ENCODE results near the gene LOXL1. TPM values are rescaled to one million over a fixed set of nuclear protein-coding genes. Genes with fewer than 3 reads are reported as not detected.

The LOXL1 gene
- polyA plus RNA-seq, 3 donors from 2014 or later, result 0.98 to 1.1 TPM; not detected in 1

GRCh38 chr15:73983211-73983727 lies 57.0 kb downstream of the LOXL1 start:
- DNase-seq, result no peak
- Mint-ChIP-seq H3K4me1 (no peaks in the 10 kb centered on the region), H3K4me3 (no peak overlapping the region), H3K9me3 (no peaks in the 10 kb centered on the region), H3K36me3 (peaks cover 9 to 21% (median 16%) of the 10 kb centered on the region in 3 donors), H3K27ac (no peak overlapping the region), H3K27me3 (ENCODE audit: low read depth in 3 of 3) (peaks cover 0 to 10% (median 0%) of the 10 kb centered on the region in 3 donors)

GRCh38 chr15:73983773-73984172 lies 57.5 kb downstream of the LOXL1 start:
- Mint-ChIP-seq H3K36me3 (peaks cover 9 to 21% (median 16%) of the 10 kb centered on the region in 3 donors), H3K4me3 (no peak overlapping the region), H3K27ac (no peak overlapping the region), H3K9me3 (no peaks in the 10 kb centered on the region), H3K27me3 (ENCODE audit: low read depth in 3 of 3) (peaks cover 0 to 6% (median 0%) of the 10 kb centered on the region in 3 donors), H3K4me1 (no peaks in the 10 kb centered on the region)
- DNase-seq, result no peak

GRCh38 chr15:73984208-73984979 lies 58.1 kb downstream of the LOXL1 start:
- Mint-ChIP-seq H3K36me3 (peaks cover 9 to 21% (median 16%) of the 10 kb centered on the region in 3 donors), H3K27ac (no peak overlapping the region), H3K27me3 (ENCODE audit: low read depth in 3 of 3) (peaks cover 0 to 2% (median 0%) of the 10 kb centered on the region in 3 donors), H3K9me3 (no peaks in the 10 kb centered on the region), H3K4me3 (no peak overlapping the region), H3K4me1 (no peaks in the 10 kb centered on the region)
- no peak for DNase-seq

GRCh38 chr15:73985101-73985873 lies 59.0 kb downstream of the LOXL1 start:
- Mint-ChIP-seq H3K4me3 (no peak overlapping the region), H3K9me3 (no peaks in the 10 kb centered on the region), H3K4me1 (no peaks in the 10 kb centered on the region), H3K36me3 (peaks cover 9 to 21% (median 16%) of the 10 kb centered on the region in 3 donors), H3K27ac (no peak overlapping the region), H3K27me3 (ENCODE audit: low read depth in 3 of 3) (peaks cover 0 to 2% (median 0%) of the 10 kb centered on the region in 3 donors)
- no peak for DNase-seq

- H3K4me3 Mint-ChIP-seq, result no peak overlapping the region
- H3K9me3 Mint-ChIP-seq, result no peaks in the 10 kb centered on the region
- DNase-seq, result no peak
- H3K4me1 Mint-ChIP-seq, result peaks cover 2% of the 10 kb centered on the region in 2 donors
- no peak overlapping the region for H3K27ac Mint-ChIP-seq
- peaks cover 0 to 2% (median 2%) of the 10 kb centered on the region in 3 donors for H3K27me3 Mint-ChIP-seq (ENCODE audit: low read depth in 3 of 3)
- H3K36me3 Mint-ChIP-seq, result peaks cover 9 to 21% (median 16%) of the 10 kb centered on the region in 3 donors
These were observed 60.0 kb downstream of the LOXL1 start for GRCh38 chr15:73986055-73986775.

- Mint-ChIP-seq H3K27me3 (ENCODE audit: low read depth in 3 of 3) (peaks cover 0 to 2% (median 2%) of the 10 kb centered on the region in 3 donors), H3K4me1 (peaks cover 4 to 7% of the 10 kb centered on the region in 2 donors), H3K9me3 (no peaks in the 10 kb centered on the region), H3K4me3 (no peak overlapping the region), H3K36me3 (peaks cover 9 to 21% (median 16%) of the 10 kb centered on the region in 3 donors), H3K27ac (no peak overlapping the region)
- DNase-seq, result no peak
These were observed 60.5 kb downstream of the LOXL1 start for GRCh38 chr15:73986776-73987056.

GRCh38 chr15:73987250-73987649 lies 61.0 kb downstream of the LOXL1 start:
- Mint-ChIP-seq H3K9me3 (no peaks in the 10 kb centered on the region), H3K4me1 (peaks cover 5 to 8% of the 10 kb centered on the region in 2 donors), H3K36me3 (peaks cover 9 to 18% (median 16%) of the 10 kb centered on the region in 3 donors), H3K27ac (no peak overlapping the region), H3K27me3 (ENCODE audit: low read depth in 3 of 3) (peaks cover 0 to 2% (median 2%) of the 10 kb centered on the region in 3 donors), H3K4me3 (no peak overlapping the region)
- DNase-seq, result no peak

GRCh38 chr15:73987681-73988444 lies 61.6 kb downstream of the LOXL1 start:
- Mint-ChIP-seq H3K36me3 (peaks cover 9 to 18% (median 16%) of the 10 kb centered on the region in 3 donors), H3K27me3 (ENCODE audit: low read depth in 3 of 3) (peaks cover 0 to 2% (median 2%) of the 10 kb centered on the region in 3 donors), H3K9me3 (no peaks in the 10 kb centered on the region), H3K27ac (no peak overlapping the region), H3K4me3 (no peak overlapping the region), H3K4me1 (peaks cover 11 to 14% of the 10 kb centered on the region in 2 donors)
- DNase-seq, result no peak

GRCh38 chr15:73988445-73988969 lies 62.2 kb downstream of the LOXL1 start:
- no peak overlapping the region for H3K4me3 Mint-ChIP-seq
- H3K36me3 Mint-ChIP-seq, result peaks cover 9 to 18% (median 16%) of the 10 kb centered on the region in 3 donors
- DNase-seq, result no peak
- H3K27ac Mint-ChIP-seq, result no peak overlapping the region
- H3K9me3 Mint-ChIP-seq, result no peaks in the 10 kb centered on the region
- peaks cover 13 to 17% of the 10 kb centered on the region in 2 donors for H3K4me1 Mint-ChIP-seq
- H3K27me3 Mint-ChIP-seq (ENCODE audit: low read depth in 3 of 3), result peaks cover 0 to 2% (median 2%) of the 10 kb centered on the region in 3 donors

- Mint-ChIP-seq H3K36me3 (peaks cover 5 to 15% (median 13%) of the 10 kb centered on the region in 3 donors), H3K4me3 (no peak overlapping the region), H3K27ac (no peak overlapping the region), H3K9me3 (no peaks in the 10 kb centered on the region), H3K4me1 (peaks cover 20 to 24% of the 10 kb centered on the region in 2 donors), H3K27me3 (ENCODE audit: low read depth in 3 of 3) (peaks cover 0 to 2% (median under 1%) of the 10 kb centered on the region in 3 donors)
- DNase-seq, result no peak
These were observed 62.9 kb downstream of the LOXL1 start for GRCh38 chr15:73989001-73989798.

- peaks cover 4 to 12% (median 11%) of the 10 kb centered on the region in 3 donors for H3K36me3 Mint-ChIP-seq
- H3K9me3 Mint-ChIP-seq, result no peaks in the 10 kb centered on the region
- DNase-seq, result no peak
- H3K27me3 Mint-ChIP-seq (ENCODE audit: low read depth in 3 of 3), result peaks cover 2 to 4% (median 2%) of the 10 kb centered on the region in 3 donors
- H3K27ac Mint-ChIP-seq, result peak overlapping the region in 1 of 6 donors; percentile 55
- H3K4me3 Mint-ChIP-seq, result peak overlapping the region in 3 of 5 donors; percentile 48 to 82 (median 80)
- H3K4me1 Mint-ChIP-seq, result peaks cover 29 to 35% of the 10 kb centered on the region in 2 donors
These were observed 64.2 kb downstream of the LOXL1 start for GRCh38 chr15:73990250-73991005.
